Urothelium cell line (cell line): ENCODE data around the gene OR10AG1.

Experiments used
- DNase-seq: peaks from one replicate; pipeline ENCODE4 v3.0.0; 2011; ENCODE audit warnings: low spot score, mixed read lengths
- FAIRE-seq: peaks from 2 replicates; lab custom pipeline; 2011; peaks lifted over from hg19 to GRCh38; lab: Jason Lieb, UNC

The OR10AG1 gene, protein sequence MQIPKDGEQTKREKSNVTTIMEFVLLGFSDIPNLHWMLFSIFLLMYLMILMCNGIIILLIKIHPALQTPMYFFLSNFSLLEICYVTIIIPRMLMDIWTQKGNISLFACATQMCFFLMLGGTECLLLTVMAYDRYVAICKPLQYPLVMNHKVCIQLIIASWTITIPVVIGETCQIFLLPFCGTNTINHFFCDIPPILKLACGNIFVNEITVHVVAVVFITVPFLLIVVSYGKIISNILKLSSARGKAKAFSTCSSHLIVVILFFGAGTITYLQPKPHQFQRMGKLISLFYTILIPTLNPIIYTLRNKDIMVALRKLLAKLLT

DNA sequence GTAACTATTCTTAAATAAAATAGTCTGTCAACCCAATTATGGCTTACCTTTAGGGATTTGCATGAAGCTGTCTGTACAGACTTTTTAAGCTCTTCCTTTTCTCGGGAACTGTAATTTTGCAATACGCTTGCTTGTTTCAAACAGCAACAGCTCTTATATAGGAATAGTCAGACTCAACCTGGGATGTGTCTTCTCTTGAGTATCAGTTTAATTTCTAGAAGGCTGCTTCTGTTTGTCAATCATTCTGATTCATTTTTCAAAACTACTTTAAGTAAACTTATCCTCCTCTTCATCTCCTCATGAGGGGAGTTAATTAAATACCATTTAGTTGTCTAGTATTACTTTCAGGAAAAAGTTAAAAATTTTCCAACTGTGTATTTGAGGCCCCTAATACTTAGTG is at the start of gene OR10AG1:
OR10AG1 (minus strand) TSS at position 101 of the 400 bp plus-strand sequence; CDS start at position 63, 38 bp downstream.
- DNase-seq (no peak), FAIRE-seq (no peak)

GRCh38 chr11:56013805-56014204 is 44.1 kb upstream of the OR10AG1 start:
- FAIRE-seq: no peak
- DNase-seq: no peak

DNA sequence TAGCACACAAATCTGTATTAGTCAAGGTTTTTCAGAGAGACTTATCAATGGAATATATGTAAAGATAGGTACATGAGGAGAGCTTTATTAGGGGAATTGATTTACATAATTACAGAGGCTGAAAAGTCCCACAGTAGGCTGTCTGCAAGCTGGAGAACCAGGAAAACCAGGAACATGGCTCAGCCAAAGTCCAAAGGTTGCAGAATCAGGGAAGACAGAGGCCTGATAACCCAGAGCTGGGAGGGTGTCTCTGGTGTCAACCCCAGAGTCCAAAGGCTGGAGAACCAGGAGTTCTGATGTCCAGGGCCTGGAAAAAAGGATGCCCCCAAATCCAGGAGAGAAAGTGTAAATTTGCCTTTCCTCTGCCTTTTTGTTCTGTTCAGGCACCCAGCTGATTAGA is 41.0 kb upstream of the OR10AG1 start:
- DNase-seq: no peak
- no peak for FAIRE-seq

DNA sequence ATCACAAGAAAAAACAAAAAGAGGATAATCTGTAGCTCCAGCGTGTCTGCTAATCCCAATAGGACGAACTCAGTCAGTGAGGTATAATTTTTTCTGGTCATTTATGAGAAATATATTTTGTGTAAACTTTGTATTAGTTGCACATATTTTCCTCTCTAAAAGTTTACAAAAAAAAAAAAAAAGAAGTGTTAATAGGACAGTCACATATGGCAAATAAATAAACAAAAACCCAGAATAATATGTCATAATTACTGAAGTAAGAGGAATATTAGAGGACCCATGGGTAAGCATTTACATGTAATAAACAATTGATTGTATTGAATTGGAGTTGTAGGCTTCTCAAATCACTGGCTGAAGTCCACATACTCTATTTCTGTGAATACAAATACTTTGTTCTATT is 24.8 kb upstream of the OR10AG1 start, which contains the start of gene OR5F1:
OR5F1 (minus strand) TSS at position 101 of the 400 bp plus-strand sequence; CDS start at position 101, 0 bp downstream.
- DNase-seq (no peak), FAIRE-seq (no peak)

GRCh38 chr11:55970935-55971334 is 1.2 kb upstream of the OR10AG1 start:
- no peak for DNase-seq
- FAIRE-seq: no peak

DNA sequence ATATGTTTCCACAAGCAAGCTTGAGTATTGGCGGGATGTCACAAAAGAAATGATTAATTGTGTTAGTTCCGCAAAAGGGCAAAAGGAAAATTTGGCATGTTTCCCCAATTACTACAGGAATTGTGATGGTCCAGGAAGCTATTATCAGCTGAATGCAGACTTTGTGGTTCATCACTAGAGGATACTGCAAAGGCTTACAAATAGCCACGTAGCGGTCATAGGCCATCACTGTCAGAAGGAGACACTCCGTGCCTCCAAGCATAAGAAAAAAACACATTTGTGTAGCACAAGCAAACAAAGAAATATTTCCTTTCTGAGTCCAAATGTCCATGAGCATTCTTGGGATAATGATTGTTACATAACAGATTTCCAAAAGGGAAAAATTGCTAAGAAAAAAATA is 1.8 kb downstream of the OR10AG1 start:
- DNase-seq: no peak
- FAIRE-seq: no peak

DNA sequence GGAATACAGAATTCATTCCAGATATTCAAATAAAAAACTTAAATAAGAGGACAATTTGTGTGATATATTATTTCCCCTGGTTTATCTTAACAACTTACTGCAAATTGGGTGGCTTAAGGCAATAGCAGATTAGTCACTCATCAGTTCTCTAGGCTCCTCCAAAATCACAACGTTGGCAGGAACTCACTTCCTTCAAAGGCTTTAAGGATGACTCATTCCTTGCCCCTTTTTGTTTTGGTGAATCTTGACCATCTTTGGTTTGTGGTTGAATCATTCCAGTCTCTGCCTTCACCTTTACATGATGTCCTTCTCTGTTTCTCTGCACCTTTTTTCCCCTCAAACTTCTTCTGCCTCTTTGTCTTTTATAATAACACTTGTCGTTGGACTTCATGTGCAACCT is 3.4 kb downstream of the OR10AG1 start:
- FAIRE-seq (no peak), DNase-seq (peak; percentile 46)

DNA sequence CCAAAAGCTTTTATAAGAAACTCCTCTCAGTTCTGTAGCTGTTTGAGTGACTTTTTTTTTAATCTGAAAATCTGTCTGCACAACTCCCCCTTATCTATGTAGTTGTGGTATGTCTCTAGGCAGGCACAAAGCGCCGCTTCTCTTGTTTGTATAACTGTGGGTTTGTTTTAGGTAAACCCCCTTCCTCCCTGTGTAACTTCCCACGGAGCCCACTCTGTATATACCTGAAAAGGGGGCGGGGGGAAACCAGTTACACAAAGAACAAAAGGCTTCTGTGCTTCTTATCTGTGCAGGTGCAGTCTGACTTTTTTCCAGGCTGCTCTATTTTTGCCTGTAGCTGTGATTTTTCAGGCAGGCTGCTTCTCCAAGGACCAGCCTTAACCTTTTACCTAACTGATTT is 13.2 kb downstream of the OR10AG1 start:
- DNase-seq (no peak), FAIRE-seq (no peak)

GRCh38 chr11:55949330-55949729 is 20.4 kb downstream of the OR10AG1 start:
- DNase-seq: no peak
- FAIRE-seq: no peak

- peak; percentile 14 for DNase-seq
- no peak for FAIRE-seq
These were observed 26.9 kb downstream of the OR10AG1 start for GRCh38 chr11:55942785-55943392.

DNA sequence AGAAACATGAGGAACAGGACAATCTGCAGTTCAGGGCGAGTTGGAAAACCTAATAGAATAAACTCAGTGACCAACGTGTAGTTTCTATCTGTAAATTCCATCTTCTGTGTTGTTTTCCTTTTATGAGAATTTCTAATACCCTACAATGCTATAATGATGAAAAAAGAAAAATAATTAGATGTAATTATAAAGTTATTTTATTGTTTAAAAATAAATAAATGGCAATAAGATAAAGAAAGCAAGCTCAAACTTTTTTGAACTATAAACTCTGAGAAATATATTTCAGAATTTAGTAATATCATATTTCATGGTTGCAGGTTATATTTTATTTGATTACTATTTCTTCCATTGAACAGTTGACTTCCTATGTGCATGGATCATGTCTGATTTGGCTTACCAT is 33.4 kb downstream of the OR10AG1 start, which contains the start of gene OR5I1:
OR5I1 (minus strand) TSS at position 101 of the 400 bp plus-strand sequence; CDS start at position 101, 0 bp downstream.
- no peak for DNase-seq

GRCh38 chr11:55920537-55920936 is 49.2 kb downstream of the OR10AG1 start:
- DNase-seq (no peak), FAIRE-seq (no peak)

More for the DNA sequence above, 33.4 kb downstream of the OR10AG1 start, which contains the start of gene OR5I1:
- no peak for FAIRE-seq
